GM12891 (cell line): ENCODE results near the gene OLFM3.

Experiments used
- DNase-seq: peaks from one replicate; pipeline ENCODE4 v3.0.0; 2011; ENCODE audit warnings: low spot score; ENCODE audit not compliant: insufficient read length
- FAIRE-seq: peaks from 2 replicates; lab custom pipeline; 2011; peaks lifted over from hg19 to GRCh38; lab: Jason Lieb, UNC
- PAX5 ChIP-seq: IDR thresholded peaks from 2 replicates; pipeline ENCODE4 v1.6.1; 2011; ENCODE audit warnings: low read length, moderate library complexity, mild to moderate bottlenecking; ENCODE audit not compliant: insufficient read depth, severe bottlenecking
- POLR2A ChIP-seq: IDR thresholded peaks from 2 replicates; pipeline ENCODE4 v1.6.1; 2011; ENCODE audit warnings: low read depth, low read length, control low read depth
- POLR2AphosphoS5 ChIP-seq: IDR thresholded peaks from 2 replicates; pipeline ENCODE4 v1.6.1; 2011; ENCODE audit warnings: low read depth, low read length, control low read depth
- POU2F2 ChIP-seq: IDR thresholded peaks from 2 replicates; pipeline ENCODE4 v1.6.1; 2011; ENCODE audit warnings: low read depth, mild to moderate bottlenecking, control low read depth, low read length, moderate library complexity
- SPI1 ChIP-seq: IDR thresholded peaks from 2 replicates; pipeline ENCODE4 v1.6.1; 2011; ENCODE audit warnings: low read depth, low read length, control low read depth
- TAF1 ChIP-seq: IDR thresholded peaks from 2 replicates; pipeline ENCODE4 v1.6.1; 2011; ENCODE audit warnings: low read depth, low read length, control low read depth

OLFM3 gene

GRCh38 chr1:101977266-101977665 lies 19.5 kb downstream of the OLFM3 start:
- FAIRE-seq (no peak), DNase-seq (no peak)
- TF ChIP-seq POU2F2 (no peak), POLR2AphosphoS5 (no peak), SPI1 (no peak), PAX5 (no peak), POLR2A (no peak), TAF1 (no peak)

GRCh38 chr1:101976161-101976560 lies 20.6 kb downstream of the OLFM3 start:
- DNase-seq (no peak), FAIRE-seq (no peak)
- no peak for TF ChIP-seq PAX5
- no peak for TF ChIP-seq POU2F2
- no peak for TF ChIP-seq TAF1
- TF ChIP-seq POLR2A, result no peak
- no peak for TF ChIP-seq SPI1
- TF ChIP-seq POLR2AphosphoS5, result no peak

GRCh38 chr1:101975371-101975770 lies 21.4 kb downstream of the OLFM3 start:
- TF ChIP-seq POLR2A, result no peak
- no peak for TF ChIP-seq POU2F2
- TF ChIP-seq TAF1, result no peak
- no peak for TF ChIP-seq SPI1
- no peak for TF ChIP-seq PAX5
- DNase-seq (no peak), FAIRE-seq (no peak)

GRCh38 chr1:101974599-101975274 lies 22.0 kb downstream of the OLFM3 start:
- no peak for FAIRE-seq
- DNase-seq, result no peak
- TF ChIP-seq POLR2A, result no peak
- no peak for TF ChIP-seq TAF1
- TF ChIP-seq PAX5, result no peak
- TF ChIP-seq SPI1, result no peak
- no peak for TF ChIP-seq POLR2AphosphoS5

- TF ChIP-seq POU2F2 (no peak), SPI1 (no peak), POLR2AphosphoS5 (no peak)
- DNase-seq (no peak), FAIRE-seq (no peak)
These were observed 25.4 kb downstream of the OLFM3 start for GRCh38 chr1:101971304-101971703.

GRCh38 chr1:101967871-101968270 lies 28.9 kb downstream of the OLFM3 start:
- FAIRE-seq (no peak), DNase-seq (no peak)
- TF ChIP-seq POLR2AphosphoS5 (no peak), TAF1 (no peak), SPI1 (no peak), POLR2A (no peak), POU2F2 (no peak), PAX5 (no peak)

GRCh38 chr1:101965341-101965740 lies 31.4 kb downstream of the OLFM3 start:
- FAIRE-seq (no peak), DNase-seq (no peak)
- no peak for TF ChIP-seq PAX5
- TF ChIP-seq POLR2AphosphoS5, result no peak

GRCh38 chr1:101964708-101965107 lies 32.0 kb downstream of the OLFM3 start:
- FAIRE-seq, result no peak
- DNase-seq, result no peak

GRCh38 chr1:101960142-101960541 lies 36.6 kb downstream of the OLFM3 start:
- TF ChIP-seq SPI1 (no peak), PAX5 (no peak), POLR2AphosphoS5 (no peak), POLR2A (no peak), POU2F2 (no peak), TAF1 (no peak)
- no peak for FAIRE-seq

More at GRCh38 chr1:101964708-101965107, 32.0 kb downstream of the OLFM3 start:
- no peak for TF ChIP-seq TAF1
- no peak for TF ChIP-seq POLR2AphosphoS5
- TF ChIP-seq PAX5, result no peak
- TF ChIP-seq SPI1, result no peak

GRCh38 chr1:101959456-101959855 lies 37.3 kb downstream of the OLFM3 start:
- TF ChIP-seq POU2F2, result no peak
- no peak for TF ChIP-seq PAX5
- TF ChIP-seq POLR2A, result no peak
- no peak for TF ChIP-seq POLR2AphosphoS5
- TF ChIP-seq TAF1, result no peak
- TF ChIP-seq SPI1, result no peak
- DNase-seq (no peak), FAIRE-seq (no peak)

More at GRCh38 chr1:101960142-101960541, 36.6 kb downstream of the OLFM3 start:
- DNase-seq, result no peak

- FAIRE-seq, result no peak
These were observed 39.0 kb downstream of the OLFM3 start for GRCh38 chr1:101957771-101958170.

More at GRCh38 chr1:101957771-101958170, 39.0 kb downstream of the OLFM3 start:
- DNase-seq, result no peak
- no peak for TF ChIP-seq POLR2A
